GM12872 (cell line): ENCODE results near the gene CFAP251.

Experiments
- TF ChIP-seq, protein P1 (sequence below): IDR thresholded peaks from 3 replicates; pipeline ENCODE4 v1.5.1; 2011; ENCODE audit warnings: low read depth, mild to moderate bottlenecking, low read length, moderate library complexity; ENCODE audit not compliant: insufficient read depth

The CFAP251 gene

GRCh38 chr12:122001466-122002209 is 83.2 kb downstream of the CFAP251 start:
- TF ChIP-seq, protein P1, sequence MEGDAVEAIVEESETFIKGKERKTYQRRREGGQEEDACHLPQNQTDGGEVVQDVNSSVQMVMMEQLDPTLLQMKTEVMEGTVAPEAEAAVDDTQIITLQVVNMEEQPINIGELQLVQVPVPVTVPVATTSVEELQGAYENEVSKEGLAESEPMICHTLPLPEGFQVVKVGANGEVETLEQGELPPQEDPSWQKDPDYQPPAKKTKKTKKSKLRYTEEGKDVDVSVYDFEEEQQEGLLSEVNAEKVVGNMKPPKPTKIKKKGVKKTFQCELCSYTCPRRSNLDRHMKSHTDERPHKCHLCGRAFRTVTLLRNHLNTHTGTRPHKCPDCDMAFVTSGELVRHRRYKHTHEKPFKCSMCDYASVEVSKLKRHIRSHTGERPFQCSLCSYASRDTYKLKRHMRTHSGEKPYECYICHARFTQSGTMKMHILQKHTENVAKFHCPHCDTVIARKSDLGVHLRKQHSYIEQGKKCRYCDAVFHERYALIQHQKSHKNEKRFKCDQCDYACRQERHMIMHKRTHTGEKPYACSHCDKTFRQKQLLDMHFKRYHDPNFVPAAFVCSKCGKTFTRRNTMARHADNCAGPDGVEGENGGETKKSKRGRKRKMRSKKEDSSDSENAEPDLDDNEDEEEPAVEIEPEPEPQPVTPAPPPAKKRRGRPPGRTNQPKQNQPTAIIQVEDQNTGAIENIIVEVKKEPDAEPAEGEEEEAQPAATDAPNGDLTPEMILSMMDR = no peak

DNA sequence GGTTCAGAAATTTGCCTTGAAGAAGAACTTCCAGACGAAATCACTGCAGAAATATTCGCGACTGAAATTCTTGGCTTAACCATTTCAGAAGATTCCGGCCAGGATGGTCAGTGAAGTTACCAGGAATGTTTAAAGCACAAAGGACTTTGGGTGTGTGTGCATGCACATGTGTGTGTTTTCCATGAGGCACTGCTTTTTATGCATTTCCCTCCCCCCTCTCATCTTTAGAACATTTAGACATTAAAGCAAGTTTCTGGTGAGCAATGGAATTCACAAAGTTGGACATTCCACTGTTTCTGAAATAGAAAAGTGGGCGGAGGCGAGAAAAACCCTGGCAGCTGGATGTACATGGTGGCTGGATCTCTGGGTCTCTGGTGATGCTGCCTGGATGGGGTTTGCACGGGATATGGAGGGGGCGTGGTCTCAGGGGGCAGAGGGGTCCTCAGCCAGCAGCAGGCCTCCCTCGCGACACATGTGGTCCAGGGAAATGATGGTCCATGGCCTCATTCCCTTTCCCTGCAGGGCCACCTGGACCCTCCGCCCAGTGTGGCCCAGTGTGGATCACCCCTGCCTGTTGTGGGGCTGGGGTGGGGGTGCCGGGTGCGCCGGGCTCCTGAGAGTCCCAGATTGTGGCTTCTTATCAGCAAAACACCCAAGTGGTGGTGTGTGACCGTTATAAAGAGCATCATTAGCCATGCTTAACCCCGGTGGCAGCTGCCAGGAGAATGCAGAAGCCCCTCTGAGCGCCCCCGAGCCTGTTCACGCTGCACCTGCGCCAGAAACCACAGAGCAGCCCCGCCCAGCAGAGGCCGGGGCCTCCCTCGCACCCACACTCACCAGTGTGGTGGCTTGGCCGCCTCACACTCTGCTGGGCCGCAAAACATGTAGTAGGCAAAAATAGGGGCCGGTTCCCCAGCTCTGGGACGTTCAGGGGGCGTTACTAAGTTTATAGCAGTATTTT is 85.5 kb downstream of the CFAP251 start:
- TF ChIP-seq, protein P1 = no peak

GRCh38 chr12:122004633-122005071 is 86.3 kb downstream of the CFAP251 start:
- TF ChIP-seq, protein P1 = no peak

DNA sequence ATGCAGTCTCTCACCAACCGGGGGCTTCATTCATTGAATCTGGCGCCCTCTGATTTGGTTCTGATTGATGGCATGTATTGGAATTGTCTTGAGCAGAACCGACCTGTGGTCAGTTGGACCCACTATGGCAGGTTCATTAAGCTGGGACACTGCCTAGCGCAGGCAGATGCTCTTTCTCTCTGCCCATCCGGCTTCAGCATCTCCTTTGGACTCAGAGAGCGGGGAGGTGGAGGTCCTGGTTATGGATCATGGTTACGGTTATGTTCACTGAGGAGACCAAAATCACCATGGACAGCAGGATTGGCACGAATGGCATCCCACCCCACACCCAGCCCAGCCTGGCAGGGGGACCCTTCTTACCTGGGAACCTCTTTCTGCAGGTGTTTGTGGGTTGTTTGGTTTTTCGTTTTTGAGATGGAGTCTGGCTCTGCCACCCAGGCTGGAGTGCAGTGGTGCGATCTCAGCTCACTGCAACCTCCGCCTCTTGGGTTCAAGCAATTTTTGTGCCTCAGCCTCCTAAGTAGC is 86.9 kb downstream of the CFAP251 start:
- TF ChIP-seq, protein P1 = no peak

DNA sequence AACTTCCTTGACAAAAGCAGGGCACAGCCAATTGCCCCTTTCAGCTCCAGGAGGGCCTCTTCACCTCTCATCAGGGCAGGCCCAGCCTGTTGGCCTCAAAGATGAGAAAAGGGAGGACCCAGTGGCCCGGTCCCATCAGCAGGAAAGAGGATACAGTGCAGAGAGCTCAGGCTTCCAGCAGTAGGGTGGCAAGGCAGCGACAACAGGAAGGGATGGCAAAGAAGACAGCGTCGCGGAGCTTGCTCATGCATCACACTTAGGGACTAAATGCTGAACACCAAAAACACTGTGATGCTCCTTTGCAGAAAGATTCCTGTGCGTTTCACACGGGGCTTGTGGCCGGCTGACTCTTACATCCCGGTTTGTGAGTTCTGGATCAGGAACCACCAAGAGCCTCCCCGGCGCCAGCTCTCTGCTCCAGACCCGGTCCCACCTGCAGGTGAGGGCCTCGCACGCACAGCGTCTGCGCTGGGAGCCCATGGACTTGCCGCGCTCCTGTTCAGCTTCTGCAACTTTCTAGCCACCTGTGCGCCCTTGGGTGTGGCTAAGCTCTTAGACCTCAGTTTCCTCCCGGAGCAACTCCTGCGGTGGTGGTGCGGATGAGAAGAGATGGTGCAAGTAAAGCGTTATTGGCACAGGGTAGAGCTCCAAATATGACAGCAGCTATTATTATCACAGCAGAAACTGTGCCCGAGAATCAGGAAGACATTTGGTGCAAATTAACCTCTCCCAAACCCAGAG is 88.0 kb downstream of the CFAP251 start:
- TF ChIP-seq, protein P1 = no peak

- TF ChIP-seq, protein P1 = no peak
Observed at GRCh38 chr12:122009741-122010140, 91.3 kb downstream of the CFAP251 start.
